Measurements from ENCODE around the gene NID1.

Gene NID1

GRCh38 chr1:236063551-236063918 is 1.4 kb downstream of the NID1 start:
- no peak for DNase-seq

DNA sequence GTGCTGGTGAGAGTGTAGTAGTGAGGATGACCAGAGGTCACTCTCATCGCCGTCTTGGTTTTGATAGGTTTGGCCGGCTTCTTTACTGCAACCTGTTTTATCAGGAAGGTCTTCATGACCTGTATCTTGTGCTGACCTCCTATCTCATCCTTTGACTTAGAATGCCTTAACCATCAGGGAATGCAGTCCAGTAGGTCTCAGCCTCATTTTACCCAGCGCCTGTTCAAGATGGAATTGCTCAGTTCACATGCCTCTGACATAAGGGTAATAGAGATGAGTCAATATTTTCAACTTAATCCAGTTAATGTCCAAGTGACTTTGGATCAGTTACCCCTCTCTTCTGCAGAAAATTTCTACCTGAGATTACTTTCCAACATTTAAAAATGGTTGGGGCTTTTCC is 4.6 kb downstream of the NID1 start:
- no peak for DNase-seq

GRCh38 chr1:236059011-236059410 is 5.9 kb downstream of the NID1 start:
- DNase-seq: no peak

DNA sequence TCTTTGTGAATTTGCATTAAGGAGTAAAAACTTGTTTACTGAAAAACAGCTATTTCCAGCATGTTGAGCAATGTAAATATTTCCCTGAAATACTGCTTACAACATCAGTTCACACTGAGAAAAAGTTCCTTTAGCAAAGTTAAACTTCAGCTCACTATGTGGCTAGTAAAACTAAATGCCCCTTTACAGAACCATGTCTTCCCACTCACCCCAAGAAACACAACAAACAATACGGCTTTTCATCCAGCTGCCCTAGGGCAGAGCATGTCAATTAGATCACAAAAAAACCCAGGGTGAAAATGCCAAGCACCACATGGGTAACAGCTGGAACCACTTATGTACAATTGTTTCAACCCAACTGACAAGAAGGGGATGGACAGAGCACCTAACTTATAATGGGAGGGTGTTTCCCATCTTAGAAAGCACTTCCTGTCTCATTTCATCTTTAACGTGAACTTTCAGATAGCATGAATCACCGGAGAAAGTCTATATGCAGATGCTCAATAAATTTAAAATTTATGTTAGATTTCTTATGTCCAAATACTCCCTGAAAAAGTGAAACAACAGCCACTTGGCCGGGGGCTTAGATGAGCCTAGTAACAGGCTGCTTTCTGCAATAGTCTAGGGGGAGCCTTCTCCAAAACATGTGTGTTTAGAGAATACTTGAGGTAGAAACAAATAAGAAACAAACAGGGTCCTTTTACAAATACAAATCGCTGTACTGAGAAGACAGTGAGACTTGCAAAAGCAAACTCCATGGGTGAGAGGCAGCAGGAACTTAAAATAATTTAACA is 6.6 kb downstream of the NID1 start:
- DNase-seq: no peak

DNA sequence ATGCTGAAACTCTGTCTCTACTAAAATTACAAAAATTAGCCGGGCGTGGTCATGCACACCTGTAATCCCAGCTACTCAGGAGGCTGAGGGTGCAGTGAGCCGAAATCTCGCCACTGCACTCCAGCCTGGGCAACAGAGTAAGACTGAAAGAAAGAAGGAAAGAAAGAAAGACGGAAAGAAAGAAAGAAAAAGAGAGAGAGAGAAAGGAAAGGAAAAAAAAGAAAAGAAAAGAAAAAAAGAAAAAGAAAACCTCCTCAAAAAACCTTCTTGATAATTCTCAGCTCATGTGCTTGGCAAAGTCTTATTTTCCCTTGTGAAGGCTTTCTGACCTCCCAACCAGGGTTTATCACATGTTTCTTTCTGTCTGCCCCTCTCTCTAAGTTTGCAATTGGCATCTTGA is 7.3 kb downstream of the NID1 start:
- no peak for DNase-seq

- no peak for DNase-seq
These were observed 12.5 kb downstream of the NID1 start for GRCh38 chr1:236052232-236052993.

GRCh38 chr1:236051242-236051791 is 13.6 kb downstream of the NID1 start:
- DNase-seq: no peak

DNA sequence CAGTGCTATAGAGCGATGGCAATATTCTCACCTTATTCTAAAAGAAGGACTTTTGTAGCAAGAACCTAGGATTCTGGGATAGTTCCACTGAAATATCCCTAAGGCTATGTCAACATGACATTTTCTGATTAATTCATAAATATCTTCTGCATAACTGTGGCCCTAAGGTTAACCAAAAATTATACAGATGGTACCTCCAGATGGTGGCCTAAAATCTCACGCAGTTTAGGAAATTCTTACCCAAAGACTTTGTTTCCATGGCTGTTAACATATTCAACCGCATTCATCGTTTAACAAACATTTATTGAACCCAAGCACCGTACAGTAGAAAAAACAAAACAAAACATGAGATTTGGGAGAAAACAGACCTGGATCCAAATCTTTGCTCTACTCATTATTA is 19.1 kb downstream of the NID1 start:
- DNase-seq: no peak

DNA sequence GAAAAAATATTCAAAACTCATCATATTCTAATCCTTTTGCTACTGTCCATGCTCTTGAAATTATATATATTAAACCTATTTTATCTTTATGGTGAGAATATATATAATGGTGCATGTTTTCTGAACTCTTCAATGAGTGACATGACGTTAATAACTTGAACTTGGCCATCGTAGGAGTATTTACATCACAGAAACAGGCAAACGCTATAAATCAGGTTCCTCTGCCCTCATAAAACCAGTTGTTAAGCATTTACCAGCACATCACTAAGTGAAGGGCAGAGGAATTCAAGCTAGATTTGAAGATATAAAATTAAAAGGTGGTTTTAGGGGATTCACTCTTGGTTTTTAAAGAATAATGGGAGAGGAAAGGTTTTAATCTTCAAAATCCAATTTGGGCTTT is 20.5 kb downstream of the NID1 start:
- DNase-seq: no peak

- no peak for DNase-seq
These were observed 23.0 kb downstream of the NID1 start for GRCh38 chr1:236041631-236042618.

GRCh38 chr1:236039740-236040685 is 24.9 kb downstream of the NID1 start:
- DNase-seq: no peak

GRCh38 chr1:236038034-236038433 is 26.9 kb downstream of the NID1 start:
- DNase-seq: no peak

DNA sequence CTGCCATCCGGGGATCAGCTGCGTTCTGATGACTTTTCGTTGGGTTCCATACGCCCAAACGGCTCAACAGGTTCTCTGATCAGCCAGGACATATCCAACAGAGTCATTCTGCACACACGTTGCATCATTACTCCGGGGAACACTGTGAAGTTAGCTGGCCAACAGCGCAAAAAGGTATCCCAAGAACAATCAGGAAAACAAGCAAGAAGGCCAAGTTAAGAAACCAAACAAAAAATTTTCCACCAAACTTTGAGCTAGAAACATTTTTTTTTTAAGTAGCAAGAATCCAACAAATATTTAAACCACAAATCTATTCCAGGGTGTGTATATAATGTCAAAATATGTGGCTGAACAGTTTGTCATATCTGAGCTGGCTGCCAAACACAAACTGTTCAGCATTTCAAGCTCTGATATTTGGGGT is 29.2 kb downstream of the NID1 start:
- DNase-seq: no peak

GRCh38 chr1:236033336-236033735 is 31.6 kb downstream of the NID1 start:
- no peak for DNase-seq

DNA sequence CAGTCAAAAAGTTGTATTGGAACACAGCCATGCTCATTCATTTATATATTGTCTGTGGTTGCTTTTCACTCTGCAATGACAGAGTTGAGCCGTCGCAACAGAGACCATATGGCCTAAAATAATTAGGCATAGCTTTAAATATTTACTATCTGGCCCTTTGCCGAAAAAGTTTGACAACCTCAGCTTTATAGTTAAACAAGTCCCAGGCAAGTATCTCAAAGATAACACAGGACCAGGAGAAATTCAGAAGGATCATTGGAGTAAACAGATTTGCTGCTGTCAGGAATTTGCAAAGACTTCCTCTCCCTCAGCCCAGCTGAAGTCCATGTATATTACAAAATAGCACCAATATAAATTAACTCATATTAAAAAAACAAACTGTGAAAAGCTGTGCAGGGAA is 34.4 kb downstream of the NID1 start:
- DNase-seq: no peak

DNA sequence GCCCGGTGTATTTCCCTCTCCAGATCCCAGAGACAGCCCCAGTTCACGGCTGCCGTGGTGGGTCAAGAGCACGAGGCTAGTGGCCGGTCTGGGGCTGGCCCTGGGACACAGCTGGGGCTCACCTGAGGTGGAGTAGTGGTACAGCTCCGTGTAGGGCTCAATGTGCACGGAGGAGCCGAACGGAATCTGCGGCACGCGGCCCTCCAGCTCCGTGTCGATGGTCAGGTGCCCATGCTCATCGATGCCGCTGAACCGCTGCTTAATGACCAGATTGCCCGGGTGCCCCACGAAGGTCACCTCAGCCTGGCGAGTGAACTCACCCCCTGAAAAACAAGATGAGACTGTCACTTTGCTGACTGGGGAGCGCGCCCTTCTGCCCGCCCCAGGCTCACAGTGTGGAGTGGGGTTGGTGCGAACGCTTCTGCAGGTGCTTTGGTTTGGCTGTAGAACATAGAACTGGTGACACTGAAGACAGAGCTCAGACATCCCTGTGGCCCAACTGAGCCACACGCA is 35.4 kb downstream of the NID1 start:
- no peak for DNase-seq

GRCh38 chr1:236027104-236027503 is 37.8 kb downstream of the NID1 start:
- no peak for DNase-seq

DNA sequence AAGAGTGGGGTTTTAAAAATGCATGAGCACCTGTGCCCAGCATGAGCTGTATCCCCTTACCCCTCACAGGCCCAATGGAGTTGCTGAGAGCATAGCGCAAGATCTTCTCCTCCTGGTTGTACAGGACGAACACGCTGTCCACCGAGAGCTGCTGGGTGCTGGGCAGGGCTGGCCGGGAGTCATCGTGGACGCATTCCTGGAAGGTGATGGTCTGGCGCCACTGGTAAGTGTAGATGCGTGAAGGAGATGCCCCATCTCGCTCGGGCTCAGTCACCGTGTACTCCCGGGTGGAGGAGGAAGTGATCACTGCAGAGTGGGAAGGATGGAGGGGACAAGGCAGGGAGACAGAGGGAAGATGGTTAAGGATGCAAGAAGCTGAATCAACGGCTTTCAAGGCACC is 39.1 kb downstream of the NID1 start:
- DNase-seq: no peak

DNA sequence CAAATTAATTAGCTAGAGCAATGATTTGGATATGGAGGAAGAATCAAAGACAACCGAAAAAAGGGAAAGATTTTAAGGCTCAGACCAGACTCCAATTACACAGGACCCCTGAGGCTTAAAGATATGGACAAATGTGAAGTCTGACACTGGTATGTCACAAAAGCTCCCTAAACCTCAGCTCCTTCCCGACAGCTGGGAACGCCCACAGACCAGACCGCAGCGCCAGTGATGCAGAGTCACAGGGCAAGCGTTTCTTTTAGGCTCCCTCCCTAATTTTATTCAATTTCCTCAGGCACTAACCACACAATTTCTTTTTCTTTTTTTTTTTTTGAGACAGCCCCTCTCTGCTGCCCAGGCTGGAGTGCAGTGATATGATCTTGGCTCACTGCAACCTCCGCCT is 40.2 kb downstream of the NID1 start:
- no peak for DNase-seq

DNA sequence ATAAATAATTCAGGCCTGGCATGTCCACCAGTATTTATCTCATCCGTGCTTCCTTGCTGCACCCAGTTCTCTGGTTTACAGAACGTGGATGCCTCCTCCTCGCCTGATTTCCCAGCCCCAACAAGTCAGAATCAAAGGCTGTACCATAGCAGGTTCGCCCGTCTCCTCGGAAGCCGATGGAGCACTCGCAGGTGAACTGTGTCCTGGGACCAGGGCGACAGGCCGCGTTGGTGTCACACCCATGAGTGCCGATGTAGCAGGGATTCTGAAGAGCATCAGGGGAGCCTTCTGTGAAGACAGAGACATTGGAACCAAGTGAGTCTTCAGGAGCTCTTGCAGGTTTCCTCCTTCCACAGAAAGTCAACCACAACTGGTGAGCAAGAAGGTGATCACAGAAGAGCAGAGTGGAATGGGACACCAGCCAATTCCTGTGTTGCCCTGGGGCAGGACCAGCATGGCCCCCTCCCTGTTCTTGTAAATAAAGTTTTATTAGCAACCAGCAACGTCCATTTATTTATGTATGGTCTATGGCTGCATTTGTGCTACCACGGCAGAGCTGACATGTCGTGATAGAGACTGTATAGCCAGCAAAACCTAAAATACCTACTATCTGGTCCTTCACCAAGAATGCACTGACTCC is 40.8 kb downstream of the NID1 start:
- no peak for DNase-seq

Measured in CD4-positive, alpha-beta T cell treated with Interleukin-1 beta for 1 hour (primary cell).